HG03457 (cell line): ENCODE results near the gene TPPP2.
A peak's percentile ranks its signal among the peaks of the same experiment; 100 is the strongest.
"Not testable (repeated sequence)": the region's sequence is repeated elsewhere in the genome, so short reads cannot be mapped to it uniquely, and the experiment has no call there.

Source experiments
- ATAC-seq: cut with Tn5 transposase; IDR thresholded peaks from one replicate; pipeline ENCODE4 v1.9.1; 2021; ENCODE audit warnings: moderate number of reproducible peaks; ENCODE audit not compliant: unreplicated experiment

The TPPP2 gene

DNA sequence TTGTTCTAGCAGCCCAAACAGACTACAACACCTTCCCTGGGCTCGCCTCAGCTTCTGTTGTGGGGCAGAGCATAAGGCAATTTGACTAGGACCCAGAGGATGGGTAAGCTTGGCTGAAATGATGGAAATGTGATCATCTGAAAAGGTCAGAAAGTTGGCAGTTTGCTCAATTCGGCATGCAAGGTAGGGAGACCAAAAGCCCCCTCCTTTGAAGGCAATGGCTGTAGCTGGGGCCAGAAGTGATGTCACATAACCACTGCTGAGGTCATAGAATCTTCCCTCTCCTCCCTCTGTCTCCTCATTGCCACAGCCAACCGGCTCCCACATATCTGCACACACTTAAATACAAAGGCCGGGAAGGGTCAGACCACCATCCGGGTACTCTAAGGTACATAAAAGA, at the start of gene TPPP2:
TSS of gene TPPP2 (plus strand) at position 301 of the 400 bp plus-strand sequence. CDS start 365 bp downstream, outside the sequence.
- no peak for ATAC-seq

DNA sequence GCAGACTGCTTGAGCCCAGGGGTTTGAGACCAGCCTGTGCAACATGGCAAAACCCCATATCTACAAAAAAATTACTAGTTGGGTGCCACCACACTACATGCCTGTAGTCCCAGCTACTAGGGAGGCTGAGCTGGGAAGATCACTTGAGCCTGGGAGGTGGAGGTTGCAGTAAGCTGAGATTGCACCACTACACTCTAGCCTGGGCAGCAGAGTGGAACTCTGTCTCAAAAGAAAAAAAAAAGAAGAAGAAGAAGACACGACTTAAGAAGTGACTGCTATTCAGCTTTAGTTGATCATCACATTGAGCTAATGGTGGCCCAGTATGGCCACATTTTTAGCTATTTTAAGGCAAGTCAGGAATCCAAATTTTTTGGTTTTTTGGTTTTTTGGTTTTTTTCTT, 49.1 kb upstream of the TPPP2 start:
- no peak for ATAC-seq

DNA sequence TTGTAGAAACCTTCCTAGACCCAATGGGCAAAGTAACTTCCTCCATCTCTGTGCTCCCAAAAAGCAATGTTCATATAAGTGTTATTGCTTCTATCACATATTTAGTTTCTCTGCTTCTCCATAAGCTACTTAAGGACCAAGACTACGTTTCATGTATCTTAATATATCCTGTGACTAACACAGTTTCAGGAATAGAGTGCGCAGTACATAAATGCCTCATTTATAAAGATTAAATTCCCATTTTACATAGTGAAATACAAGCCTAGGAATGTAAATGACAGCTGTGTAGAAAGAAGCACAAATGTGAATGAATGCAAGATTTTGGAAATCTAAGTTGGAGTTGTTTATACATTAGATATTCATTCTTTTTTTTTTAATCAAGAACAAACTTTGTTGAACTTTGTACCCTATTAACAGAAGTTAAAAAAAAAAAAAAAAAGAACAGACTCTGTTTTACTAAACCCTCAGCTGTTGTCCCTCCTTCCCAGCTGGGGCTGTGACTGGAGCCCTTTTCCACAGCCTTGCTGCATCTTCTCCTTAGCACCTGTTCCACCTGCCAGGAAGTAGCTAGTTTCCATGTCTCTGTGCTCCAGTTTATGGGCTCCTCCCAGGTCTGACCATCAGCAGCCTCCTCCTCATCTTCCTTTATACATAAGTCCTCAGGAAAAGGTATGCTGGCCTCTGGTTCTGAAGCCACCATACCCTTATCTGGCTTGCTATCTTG, 47.2 kb upstream of the TPPP2 start:
- ATAC-seq = no peak

DNA sequence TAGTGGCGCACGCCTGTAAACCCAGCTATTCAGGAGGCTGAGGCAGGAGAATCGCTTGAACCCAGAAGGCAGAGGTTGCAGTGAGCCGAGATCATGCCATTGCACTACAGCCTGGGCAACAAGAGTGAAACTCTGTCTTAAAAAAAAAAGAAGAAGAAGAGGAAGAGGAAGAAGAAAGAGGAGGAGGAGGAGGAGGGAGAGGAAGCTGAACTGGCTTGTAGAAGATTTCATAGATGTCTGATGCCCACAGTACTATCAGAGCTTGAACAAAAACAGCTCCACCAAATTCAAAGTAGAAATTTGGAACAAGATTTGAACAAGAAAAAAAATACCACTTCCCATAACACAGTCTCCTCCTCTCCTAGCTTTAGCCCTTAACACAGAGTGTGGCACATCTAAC, 44.4 kb upstream of the TPPP2 start:
- not testable (repeated sequence) for ATAC-seq

DNA sequence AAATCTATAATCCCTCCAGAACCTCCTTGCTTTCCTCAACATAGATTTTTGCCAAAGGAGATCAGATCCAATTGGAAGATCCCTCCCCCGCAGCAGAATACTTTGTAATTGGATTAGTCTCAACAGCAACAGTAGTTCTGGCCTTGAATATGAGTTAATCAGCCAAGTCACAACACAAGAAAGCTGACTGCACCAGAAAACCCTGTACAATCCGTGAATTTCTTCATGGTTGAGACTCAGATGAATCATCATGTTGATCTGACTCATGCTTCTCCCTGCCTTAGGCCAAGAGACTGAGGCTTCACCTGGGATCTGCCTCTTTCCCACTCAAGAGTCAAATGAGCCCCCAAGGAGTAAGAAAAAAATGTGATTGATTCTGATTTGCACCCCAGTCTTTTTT, 43.2 kb upstream of the TPPP2 start:
- no peak for ATAC-seq

DNA sequence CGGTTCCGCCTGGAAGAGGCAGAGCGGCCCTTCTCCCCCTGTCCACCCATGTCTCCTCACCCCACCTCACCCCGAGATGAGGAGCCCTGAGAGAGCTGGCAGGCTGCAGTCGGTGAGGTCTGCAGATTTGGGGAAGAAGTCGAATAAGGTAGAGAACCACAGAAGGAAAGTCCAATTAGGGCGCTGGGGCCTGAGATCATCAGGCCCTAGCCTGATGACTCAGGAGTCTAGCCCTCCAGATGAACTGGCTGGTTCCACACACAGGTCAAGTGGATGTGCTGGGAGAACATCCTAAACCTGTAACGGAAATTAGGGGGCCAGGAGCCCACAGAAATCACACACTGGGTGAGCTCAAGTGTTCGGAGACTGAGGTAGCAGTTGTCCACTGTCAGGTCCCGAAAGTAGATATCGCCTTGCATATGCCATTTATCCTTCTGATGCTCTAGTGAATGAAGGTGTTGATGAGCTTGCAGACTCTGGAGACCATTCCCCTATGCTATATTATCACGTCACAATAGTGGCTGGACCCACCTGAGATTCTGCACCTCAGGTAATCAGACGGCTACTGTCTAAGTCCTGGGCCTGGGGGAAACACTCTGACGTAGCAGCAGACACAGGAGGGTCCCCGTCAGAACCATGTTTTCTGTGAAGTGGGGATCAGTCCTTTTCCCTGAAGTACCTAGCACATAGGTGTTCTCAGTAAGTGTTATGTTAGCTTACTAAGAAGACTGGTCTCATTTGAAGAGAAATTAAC, 41.1 kb upstream of the TPPP2 start:
- no peak for ATAC-seq

DNA sequence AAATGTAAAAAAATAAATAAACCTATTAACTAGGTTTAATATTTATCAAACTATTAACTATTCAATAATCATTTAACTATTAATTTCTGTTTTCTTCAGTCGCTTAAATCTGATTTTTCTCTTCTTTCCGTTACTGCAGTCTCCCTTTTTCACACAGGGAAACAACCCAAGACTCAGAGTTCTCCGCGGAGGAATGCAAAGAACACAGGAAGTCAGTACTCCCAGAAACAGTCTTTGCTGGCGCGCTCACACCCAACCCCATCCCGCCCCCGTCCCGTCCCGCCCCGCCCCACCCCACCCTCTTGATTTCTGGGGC, 40.6 kb upstream of the TPPP2 start:
- ATAC-seq = no peak

DNA sequence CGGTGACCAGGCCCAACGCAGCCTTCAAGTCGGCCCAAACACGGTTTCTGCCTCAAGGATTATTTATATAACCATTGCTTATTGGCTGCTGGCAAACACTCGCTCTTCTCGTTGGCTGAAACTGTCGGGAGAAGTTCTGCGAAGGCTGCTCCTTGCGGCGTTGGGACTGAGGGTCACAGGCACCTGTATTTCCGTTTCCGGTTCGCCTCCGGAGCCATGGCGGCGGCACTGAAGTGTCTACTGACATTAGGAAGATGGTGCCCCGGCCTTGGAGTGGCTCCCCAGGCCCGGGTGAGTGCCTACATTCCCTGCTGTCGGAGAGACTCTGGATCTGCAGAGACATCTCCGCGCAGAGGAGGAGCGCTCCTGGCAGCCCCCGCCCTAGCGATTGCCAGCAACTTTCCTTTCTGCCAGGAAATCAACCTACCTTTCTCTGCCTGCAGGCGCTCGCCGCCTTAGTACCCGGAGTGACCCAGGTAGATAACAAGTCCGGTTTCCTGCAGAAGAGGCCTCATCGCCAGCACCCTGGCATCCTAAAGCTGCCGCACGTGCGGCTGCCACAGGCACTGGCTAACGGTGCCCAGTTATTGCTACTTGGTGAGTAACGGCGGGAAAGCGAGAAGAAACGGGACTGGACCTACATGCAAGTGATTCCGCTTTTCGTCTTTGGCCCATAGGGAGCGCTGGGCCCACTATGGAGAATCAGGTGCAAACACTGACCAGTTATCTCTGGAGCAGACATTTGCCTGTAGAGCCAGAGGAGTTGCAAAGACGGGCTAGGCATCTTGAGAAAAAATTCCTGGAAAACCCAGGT, 40.0 kb upstream of the TPPP2 start, which contains the start of gene METTL17:
TSS of gene METTL17 (plus strand) at position 194 of the 814 bp plus-strand sequence. CDS start at position 217, 23 bp downstream.
- ATAC-seq = peak; percentile 88

DNA sequence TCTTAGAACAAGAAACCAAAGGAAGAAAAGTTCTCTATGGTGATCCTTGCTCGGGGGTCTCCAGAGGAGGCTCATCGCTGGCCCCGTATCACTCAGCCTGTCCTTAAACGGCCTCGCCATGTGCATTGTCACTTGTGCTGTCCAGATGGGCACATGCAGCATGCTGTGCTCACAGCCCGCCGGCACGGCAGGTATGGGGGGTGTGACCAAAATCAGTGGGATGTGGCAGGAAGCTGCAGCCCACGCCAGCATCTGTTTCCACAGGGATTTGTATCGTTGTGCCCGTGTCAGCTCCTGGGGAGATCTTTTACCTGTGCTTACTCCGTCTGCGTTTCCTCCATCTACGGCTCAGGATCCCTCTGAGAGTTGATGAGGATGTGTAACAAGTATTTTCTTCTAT, 33.5 kb upstream of the TPPP2 start:
- ATAC-seq = no peak

DNA sequence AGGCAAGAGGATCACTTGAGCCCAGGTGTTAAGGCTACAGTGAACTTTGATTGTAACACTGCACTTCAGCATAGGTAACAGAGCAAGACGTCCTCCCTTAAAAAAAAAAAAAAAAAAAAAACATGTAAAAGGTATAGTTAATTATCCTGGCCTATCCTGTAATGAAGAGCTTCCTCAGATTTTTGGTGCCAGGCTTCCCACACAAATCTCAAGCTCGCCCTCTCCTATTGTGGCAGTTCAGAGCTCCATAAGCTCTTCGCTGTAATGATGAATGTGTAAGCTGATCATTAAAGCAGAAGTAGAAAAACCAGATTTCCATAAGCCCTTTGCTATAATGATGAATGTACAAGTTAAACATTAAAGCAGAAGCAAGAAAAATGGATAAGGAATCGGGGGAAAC, 32.9 kb upstream of the TPPP2 start:
- no peak for ATAC-seq

DNA sequence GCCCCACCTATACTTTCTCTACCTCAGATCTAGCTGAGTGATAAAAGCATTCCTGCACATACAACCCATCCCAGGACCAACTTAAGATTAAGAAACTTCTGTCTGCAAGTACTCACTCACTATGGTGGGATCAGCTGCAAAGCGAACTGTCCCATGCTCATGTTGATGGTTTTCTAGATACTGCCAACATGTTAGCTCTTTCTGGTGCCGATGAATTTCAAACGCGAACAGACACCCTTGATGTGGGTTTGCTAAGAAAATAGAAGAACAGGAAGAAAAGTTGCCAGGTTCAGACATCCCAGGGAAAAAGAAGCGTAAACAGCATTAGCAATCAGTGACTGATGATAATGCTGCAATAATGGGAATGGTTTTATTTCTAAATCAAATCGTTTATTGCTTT, 32.5 kb upstream of the TPPP2 start:
- ATAC-seq = no peak

DNA sequence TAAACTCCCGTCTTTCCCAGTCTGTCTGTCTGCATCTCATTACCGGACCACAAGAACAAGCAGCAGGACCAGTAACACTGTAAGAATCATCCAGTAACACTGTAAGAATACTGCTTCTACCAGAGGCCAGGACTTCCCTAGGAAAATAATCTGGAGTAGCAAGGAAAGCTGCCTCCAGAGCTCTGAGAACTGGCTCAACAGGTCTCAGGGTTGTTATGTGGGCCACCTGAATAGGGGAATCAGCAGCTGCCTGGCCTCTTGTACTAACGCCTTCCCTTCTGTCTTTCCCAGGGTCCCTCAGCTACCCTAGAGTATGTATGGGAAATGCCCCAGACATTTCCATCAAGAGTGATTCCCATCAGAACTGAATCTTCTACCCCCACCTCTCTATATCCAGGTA, 31.9 kb upstream of the TPPP2 start:
- no peak for ATAC-seq

DNA sequence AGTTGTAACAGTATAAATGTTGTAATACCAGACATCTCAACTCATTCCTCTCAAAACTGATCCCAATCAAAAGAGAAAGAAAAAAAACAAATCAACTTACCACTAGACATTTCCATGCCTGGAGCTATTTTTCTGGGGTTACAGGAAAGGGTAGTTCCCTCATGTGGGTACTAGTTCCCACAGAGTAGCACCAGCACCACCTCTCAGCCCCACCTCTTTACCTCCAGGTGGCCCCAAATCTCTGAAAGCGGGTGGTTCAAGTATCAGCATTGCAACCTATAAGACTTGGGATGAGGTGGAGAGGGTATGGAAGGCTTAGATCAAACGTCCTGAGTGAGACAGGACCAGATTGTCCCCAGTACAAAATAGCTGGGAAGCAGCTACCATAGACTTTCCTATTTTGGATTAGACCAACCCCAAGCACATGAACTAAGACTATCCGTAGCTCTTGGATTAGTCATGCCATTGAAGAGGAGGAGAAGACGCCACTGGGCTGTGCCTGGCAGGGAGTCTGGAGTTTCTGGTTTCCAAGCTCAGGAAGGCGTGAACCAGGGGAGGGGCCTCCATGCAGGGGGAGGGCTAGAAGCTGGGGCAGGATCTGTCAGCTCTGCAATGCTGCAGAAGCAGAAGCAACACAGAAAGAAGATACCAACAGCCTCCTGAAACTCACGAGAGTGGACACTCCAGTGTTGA, 31.2 kb upstream of the TPPP2 start, which contains the start of gene SLC39A2:
TSS of gene SLC39A2 (plus strand) at position 620 of the 693 bp plus-strand sequence. CDS start 154 bp downstream, outside the sequence.
- ATAC-seq = no peak

DNA sequence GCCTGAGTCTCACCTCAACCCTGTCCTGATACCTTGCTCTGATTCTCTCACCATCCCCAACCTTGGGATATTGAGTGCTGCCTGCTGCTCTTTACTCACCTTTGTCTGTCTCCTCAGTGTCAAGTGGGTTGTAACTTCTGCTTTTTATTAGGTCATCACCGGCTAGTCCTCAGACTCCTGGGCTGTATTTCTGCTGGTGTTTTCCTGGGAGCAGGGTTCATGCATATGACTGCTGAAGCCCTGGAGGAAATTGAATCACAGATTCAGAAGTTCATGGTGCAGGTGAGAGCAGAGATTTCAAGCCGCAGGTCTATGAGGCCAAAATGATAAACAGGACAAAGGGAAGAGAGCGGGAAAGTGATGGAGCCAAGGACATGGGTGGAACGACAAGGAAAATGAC, 30.4 kb upstream of the TPPP2 start:
- ATAC-seq = no peak

DNA sequence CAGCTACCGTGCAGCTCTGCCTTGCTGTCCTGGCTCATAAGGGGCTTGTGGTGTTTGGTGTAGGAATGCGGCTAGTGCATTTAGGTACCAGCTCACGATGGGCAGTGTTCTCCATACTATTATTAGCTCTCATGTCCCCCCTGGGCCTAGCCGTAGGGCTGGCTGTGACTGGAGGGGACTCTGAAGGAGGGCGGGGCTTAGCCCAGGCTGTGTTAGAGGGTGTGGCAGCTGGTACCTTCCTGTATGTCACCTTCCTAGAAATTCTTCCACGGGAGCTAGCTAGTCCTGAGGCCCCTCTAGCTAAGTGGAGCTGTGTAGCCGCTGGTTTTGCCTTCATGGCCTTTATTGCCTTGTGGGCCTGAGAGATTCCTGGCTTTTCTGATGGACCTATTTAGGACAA, 28.8 kb upstream of the TPPP2 start:
- no peak for ATAC-seq

DNA sequence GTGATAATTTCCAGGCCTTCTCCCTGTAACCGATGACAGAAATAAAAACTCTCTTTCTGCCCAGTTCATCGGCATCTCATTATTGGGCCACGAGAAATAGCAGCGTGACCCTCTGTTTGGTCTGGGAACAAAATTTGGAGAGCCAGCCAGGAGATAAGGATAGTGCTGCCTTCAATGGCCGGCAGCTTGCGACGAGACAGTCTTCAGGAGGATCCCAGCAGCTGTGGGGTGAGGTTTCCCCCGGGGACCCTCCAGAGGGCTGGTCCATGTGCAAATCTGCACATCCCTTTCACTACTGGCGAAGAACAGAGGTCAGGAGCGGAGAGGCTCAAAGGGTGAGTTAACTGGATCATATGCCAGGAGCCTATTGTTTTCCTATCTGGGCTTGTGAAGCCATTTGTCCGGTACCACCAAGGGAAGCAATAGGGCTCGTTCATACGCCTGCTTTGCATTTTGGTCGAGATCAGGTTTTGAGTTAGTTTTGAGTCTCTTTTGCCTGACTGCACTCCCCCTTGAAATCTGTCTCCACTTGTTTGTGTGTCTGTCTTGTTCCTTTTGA, 26.1 kb upstream of the TPPP2 start:
- no peak for ATAC-seq

DNA sequence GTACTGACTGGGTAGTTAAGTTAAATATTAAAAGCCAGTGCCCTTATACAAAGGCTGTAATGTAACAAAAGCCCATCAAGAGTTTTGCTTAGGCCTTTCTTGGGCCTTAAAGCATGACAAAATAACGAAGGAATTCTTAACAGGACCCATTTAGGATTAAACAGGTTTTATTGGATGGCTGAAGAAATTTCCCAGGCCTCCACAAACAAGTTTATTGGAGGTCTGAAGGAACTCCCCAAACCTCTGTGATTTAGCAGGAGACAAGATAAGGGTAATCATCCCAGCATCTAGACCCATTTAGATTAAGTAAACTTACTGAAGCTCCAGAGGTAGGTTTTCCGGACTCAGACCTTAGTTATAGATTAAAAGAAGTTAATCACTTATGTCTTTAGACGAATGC, 20.3 kb upstream of the TPPP2 start:
- ATAC-seq = not testable (repeated sequence)

DNA sequence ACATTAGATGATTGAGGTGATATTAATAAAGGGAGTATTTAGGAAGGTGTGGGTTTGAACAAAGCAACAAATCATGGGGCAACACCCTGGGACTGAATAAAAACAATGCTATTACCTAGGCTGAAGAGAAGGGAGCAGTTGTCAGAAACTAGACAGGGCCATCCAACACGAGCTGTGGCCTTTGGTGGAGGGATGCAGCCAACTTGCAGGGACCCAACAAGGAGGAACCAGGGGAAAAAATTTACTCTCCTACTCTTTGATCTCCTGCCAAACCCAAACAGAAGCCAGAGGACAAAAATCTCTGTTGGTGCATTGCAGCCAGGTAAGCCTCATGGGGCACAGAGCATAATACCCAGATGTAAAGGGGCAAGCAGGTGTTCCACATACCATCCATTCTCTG, 18.9 kb upstream of the TPPP2 start:
- ATAC-seq = no peak

DNA sequence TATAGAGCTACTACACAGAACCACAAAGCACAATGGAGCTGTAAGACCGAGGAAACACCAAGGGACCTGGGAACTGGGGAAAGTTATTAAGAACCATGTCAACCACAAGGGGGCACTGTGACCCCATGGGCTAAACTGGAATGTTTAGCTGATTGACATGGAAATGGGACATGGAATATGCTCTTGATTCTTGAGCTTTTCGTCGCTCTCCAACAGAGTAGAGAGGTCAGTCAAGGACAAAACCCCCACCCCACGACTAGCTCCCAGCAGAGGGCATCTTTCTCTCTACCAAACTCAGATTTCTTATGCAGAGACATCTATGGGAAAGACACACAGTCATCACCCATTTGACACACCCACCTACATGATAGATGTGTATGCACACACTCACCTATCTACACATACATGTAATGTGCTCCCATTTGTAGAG, 15.2 kb upstream of the TPPP2 start:
- ATAC-seq = no peak

DNA sequence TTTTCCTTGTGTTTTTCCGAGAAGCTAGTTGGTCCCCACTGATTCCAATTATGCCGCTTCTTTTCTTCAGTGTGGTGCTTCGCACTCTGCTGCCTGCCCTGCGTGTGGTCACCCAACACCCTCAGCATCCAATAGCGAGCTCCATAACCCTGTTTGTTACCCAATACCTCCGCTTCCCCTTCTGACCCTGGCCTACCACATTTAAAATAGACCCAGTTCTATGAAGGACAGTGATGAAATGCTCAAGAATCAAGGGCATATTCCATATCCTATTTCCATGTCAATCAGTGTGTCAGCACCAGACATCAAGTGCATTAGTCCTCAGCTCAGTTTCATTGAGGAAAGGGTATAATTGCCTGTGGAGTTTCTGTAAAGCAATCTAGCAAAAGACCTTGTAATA, 14.7 kb upstream of the TPPP2 start:
- ATAC-seq = no peak
